ENCODE data around the gene SAMM50.
"Not testable (repeated sequence)": the region's sequence is repeated elsewhere in the genome, so short reads cannot be mapped to it uniquely, and the experiment has no call there.

Gene SAMM50

DNA sequence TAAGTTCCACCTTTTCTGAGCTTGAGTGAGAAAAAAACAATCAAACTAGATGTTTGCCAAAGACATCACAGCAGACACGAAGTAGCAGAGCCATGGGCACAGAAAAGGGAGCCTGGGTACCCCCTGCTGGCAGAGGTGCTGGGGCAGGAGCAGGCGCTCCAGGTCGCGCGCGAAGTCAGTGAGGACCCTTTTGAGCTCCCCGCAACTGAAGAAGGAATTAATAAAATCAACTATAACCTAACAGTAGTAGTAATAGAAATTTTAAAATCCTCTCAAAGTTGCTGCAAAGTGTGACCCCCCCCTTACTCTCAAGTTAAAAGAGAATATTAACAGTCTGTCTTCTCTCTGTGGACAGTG, 48.8 kb downstream of the SAMM50 start:
- no peak for DNase-seq

DNA sequence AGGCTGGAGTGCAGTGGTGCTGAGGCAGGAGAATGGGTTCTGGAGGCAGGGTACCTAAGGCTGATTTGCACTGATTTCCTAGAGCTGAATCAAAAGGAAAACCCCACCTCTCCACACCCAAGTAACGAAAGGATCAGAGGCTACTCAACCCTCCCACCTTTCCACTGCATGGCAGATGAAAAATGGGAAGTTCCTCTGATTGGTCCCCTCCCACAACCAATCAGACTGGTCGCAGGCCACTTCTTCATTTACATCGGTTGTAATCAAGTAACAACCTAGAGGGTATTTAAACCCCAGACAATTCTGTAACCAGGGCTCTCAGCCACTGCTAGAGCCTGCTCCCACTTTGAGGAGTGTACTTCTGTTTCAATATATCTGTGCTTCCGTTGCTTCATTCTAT, 50.3 kb downstream of the SAMM50 start:
- no peak for DNase-seq

- no peak for DNase-seq
Observed at GRCh38 chr22:44012162-44012561, 56.9 kb downstream of the SAMM50 start.

- DNase-seq = no peak
Observed at GRCh38 chr22:44012591-44012990, 57.3 kb downstream of the SAMM50 start.

DNA sequence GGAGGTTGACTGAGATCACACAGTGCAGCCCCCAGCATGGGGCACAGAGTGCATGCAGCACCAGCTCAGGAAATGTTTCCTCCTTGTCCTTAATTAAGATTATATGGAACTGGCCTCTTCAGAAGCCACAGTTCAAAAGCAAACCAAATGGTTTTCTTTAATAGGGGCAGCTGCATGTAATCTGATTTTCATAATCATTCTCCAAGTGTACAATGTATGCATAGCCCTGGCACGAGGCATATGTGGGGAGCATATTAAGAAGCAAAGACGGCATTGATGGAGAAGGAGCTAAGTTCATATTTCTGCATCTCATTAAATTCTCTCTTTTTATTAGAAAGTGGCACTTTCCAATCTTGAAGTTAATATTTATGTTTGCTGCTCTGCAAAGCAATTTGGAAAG, 59.0 kb downstream of the SAMM50 start:
- no peak for DNase-seq

GRCh38 chr22:44016586-44016985, 61.3 kb downstream of the SAMM50 start:
- not testable (repeated sequence) for DNase-seq

- DNase-seq = no peak
Observed at GRCh38 chr22:44018594-44018993, 63.4 kb downstream of the SAMM50 start.

DNA sequence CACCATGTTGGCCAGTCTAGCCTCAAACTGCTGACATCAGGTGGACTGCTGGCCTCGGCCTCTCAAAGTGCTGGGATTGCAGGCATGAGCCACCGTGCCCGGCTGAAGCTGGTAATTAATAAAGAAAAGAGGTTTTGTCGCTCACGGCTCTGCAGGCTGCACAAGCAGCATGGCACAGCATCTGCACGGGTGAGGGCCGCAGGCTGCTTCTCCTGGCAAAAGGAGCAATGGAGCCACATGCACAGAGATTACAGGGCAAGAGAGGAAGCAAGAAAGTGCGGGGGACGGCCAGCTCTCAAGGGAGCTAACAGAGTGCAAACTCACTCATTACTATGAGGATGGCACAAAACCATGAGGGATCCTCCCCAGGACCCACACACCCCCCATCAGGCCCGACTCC, 64.2 kb downstream of the SAMM50 start:
- no peak for DNase-seq

GRCh38 chr22:44019846-44020245, 64.6 kb downstream of the SAMM50 start:
- DNase-seq = no peak

DNA sequence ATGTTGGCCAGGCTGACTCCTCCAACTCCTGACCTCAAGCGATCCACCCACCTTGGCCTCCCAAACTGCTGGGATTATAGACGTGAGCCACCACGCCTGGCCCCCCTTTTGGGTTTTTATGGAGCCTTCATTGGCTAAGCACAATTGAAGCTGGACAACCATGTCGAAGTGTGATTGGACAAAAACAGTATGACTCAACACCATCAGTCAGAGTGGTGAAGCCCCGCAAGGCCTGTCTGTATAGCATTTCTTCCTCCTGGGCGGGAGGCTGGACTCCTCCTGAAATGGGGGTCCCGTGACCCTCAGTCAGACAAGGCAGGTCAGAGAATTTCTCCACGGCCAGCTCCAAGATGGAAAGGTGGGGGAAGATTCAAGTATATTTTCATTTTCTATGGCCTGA, 65.7 kb downstream of the SAMM50 start:
- DNase-seq = no peak

DNA sequence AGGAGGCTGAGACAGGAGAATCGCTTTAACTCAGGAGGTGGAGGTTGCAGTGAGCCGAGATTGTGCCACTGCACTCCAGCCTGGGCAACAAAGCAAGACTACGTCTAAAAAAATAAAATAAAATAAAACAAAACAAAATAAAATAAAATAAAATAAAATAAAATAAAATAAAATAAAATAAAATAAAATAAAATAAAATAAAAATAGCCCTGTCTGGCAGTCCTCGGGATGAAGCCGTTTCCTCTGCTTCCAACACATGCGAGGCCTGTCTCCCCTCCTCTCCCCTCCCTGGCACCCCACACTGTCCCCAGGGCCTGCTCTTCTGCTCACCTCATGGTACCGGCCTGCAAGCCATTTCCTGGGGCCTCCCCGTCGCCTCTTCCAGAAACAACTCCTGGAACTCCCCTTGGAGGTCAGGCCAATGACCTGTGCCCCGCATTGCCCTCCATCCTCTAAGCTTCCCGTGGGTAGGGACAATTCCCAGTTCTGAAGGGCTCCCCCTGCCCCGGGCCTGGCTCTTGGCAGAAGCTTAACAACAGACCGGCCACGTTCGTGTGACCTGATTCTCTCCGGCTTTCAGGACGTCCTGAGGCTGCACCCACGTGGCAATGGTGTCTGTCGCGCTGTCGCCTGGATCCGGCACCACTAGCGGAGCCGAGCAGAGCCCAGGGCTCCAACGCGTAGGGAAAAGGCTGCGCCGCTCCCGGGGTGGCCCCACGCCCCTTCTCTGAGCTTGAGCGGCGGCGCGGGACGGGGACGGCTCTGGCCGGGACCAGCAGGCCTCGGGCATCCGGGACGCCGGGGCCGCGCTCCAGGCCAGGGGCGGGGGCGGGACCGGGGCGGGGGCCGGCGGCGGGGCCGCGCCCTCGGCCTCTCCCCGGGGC, 68.4 kb downstream of the SAMM50 start:
- DNase-seq = no peak

DNA sequence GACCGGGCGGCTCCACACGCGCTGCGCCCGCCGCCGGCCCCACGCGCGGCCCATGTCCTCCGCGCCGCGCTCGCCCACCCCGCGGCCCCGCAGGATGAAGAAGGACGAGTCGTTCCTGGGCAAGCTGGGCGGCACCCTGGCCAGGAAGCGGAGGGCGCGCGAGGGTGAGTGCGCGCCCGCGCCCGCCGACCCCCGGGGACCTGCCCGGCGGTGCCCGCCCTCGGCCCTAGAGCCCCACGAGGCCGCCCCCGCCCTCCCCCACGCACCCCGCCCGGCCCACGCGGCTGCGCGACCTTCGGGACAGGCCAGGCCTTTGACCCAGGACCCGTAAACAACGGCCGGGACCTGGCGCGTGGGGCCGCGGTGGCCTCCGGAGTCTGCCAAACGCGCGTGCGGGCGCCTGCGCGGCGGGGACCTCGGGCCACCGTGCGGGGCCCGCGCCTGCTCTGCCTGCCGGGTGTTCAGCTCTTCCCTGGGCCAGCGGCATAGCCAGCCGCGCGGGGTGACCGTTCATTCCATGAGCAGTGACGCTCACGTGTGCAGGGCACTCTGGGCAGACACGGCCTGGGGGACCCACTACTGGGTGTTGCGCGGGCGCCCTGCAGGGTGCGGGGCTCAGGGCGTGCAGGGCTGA, 69.2 kb downstream of the SAMM50 start, which contains the start of gene PARVB:
TSS of gene PARVB (plus strand) at position 15 of the 634 bp plus-strand sequence. CDS start at position 53, 38 bp downstream.
- DNase-seq = no peak

DNA sequence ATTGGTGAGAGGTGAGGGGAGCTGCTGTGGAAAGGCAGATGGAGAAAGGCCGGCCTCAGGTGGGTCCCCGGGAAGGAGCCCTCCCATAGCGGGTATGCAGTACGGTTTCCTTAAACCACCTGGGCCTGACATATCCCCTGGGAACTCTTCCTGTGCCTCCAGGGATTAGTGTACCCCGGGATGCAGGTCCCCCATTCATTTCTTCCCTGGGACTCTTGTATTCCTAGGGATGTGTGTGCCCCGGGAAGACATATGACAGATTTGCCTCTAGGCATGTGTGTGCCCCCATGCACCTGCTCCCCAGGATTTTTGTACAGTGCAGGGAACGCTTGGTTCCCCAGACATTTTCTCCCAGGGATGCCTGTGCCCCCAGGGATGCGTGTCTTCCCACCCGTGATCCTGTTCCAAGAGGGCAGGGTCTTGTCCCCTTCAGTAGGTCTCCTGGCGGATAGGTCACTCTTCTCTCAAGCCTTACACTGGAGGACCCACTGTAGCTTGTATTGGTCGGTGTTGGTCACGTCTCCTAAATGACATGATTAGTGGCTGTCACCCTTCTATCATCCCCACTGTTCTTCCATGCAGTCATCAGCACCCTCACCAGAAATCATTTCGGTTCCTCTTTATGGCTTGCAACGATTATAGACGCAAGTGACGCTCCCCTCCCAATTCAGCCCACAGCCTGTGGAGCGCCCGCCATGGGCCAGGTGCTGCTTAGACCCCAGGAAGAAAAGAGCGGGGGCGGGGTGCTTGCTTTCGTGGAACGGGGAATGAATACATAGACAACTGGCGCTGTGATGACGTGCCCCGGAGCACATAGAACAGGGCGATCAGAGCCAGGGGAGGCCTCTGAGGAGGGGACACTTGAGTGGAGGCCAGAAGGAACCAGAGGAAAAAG, 70.2 kb downstream of the SAMM50 start:
- DNase-seq = no peak

DNA sequence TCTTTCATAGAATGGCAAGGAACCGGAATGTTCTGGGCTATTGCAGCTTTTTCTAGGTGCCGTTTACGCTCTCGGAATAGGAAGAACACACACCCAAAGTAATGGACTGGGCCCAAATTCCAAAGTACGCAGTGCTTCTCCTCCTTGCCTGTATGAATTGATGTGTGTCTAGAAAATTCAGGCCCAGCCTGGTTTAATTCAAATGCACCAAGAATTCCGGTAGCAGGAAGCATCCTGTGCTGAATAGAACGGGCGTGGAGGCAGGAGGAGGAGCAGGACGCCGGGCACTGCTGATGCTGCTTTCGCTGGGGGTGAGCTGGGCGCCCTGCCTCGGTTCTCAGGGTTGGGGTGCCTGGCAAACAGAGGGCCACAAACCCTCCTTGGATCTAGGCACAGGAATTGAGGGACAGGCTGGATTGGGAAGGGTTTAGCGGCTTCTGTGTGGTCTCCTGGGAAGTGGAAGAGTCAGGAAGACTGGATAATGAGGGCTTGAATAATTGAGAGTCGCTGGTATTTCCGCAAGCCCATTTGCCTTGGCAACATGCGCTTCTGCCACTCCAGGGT, 70.9 kb downstream of the SAMM50 start:
- DNase-seq = no peak

GRCh38 chr22:44026630-44027511, 71.6 kb downstream of the SAMM50 start:
- peak; percentile 54 for DNase-seq

- no peak for DNase-seq
Observed at GRCh38 chr22:44028091-44028490, 72.8 kb downstream of the SAMM50 start.

- no peak for DNase-seq
Observed at GRCh38 chr22:44029069-44029468, 73.8 kb downstream of the SAMM50 start.

- DNase-seq = no peak
Observed at GRCh38 chr22:44030051-44030701, 74.9 kb downstream of the SAMM50 start.

- DNase-seq = no peak
Observed at GRCh38 chr22:44030702-44031082, 75.5 kb downstream of the SAMM50 start.

- no peak for DNase-seq
Observed at GRCh38 chr22:44031158-44031952, 76.1 kb downstream of the SAMM50 start.

Data from T-helper 9 cell (primary cell).